Adrenal gland (tissue), 12 donors: ENCODE results near the gene NQO2. TPM values are rescaled to one million over a fixed set of nuclear protein-coding genes. Genes with fewer than 3 reads are reported as not detected.
"Not testable (repeated sequence)": the region's sequence is repeated elsewhere in the genome, so short reads cannot be mapped to it uniquely, and the experiment has no call there.

Experiments
- DNase-seq, 7 donors: peaks; one replicate each; pipeline ENCODE4 v3.0.0-alpha.2; 2019 to 2020
- H3K27ac ChIP-seq, 5 donors: fragments of 200-600 bp; sonication (generic) in 4 of 5; 1 replicate in 3 of 5; 2 replicates in 2 of 5; pipeline versions ENCODE4 v1.5.1 to v1.8.0; 2016 to 2020; ENCODE audit warnings: mild to moderate bottlenecking in 1 of 5
- H3K27me3 ChIP-seq: fragments of 200-600 bp; 2 replicates; pipeline ENCODE4 v1.8.0; 2021
- H3K36me3 ChIP-seq, 2 donors: fragments of 200-600 bp; replicated peaks in 1 of 2; 1 replicate in 1 of 2; 2 replicates in 1 of 2; pipeline versions ENCODE4 v1.5.1 to v1.8.0; 2018 to 2022
- H3K4me1 ChIP-seq, 2 donors: fragments of 200-600 bp; replicated peaks in 1 of 2; 1 replicate in 1 of 2; 2 replicates in 1 of 2; pipeline versions ENCODE4 v1.5.1 to v1.8.0; 2018 to 2021
- H3K4me3 ChIP-seq, 4 donors: fragments of 200-600 bp; sonication (generic) in 3 of 4; one replicate each; pipeline ENCODE4 v1.5.1; 2016 to 2018
- H3K9me3 ChIP-seq, 3 donors: fragments of 200-600 bp; sonication (generic) in 1 of 3; replicated peaks in 1 of 3; 1 replicate in 2 of 3; 2 replicates in 1 of 3; pipeline versions ENCODE4 v1.5.1 to v1.8.0; 2016 to 2021
- POLR2A ChIP-seq, 2 donors: fragments of 450-650 bp; IDR thresholded peaks; one replicate each; pipeline ENCODE4 v1.6.1; 2017; ENCODE audit warnings: antibody characterized with exemption in 2 of 2, mild to moderate bottlenecking in 2 of 2, moderate library complexity in 1 of 2
- WGBS, 4 donors: extraction: QIAGEN DNeasy Blood & Tissue Kit in 2 of 4; methylation state at CpG; one replicate each; pipeline versions ENCODE4 v1.1.5 to v1.1.7; 2013 to 2017; 5-methylcytosine and 5-hydroxymethylcytosine counted together
- intact Hi-C, 2 donors: fragments of 100-400 bp; cut with DNase I; formaldehyde crosslinking; loops; one replicate each; pipeline versions ENCODE4 v1.14.1 to v1.15.0; 2022 to 2023
- polyA plus RNA-seq, 3 donors: library from polyadenylated mRNA; stranded (reverse); fragments of 200-250 nt in 2 of 3; fragments of 350-450 nt in 1 of 3; fragmentation: Illumina TruSeq in 1 of 3; extraction: RNeasy Lipid Tissue Mini Kit (QIAGEN cat#74804) in 1 of 3; gene quantifications; one replicate each; pipeline ENCODE4 v1.2.3, GENCODE V29; 2013 to 2014
- total RNA-seq, 9 donors: library from RNA; depleted of rRNA in 4 of 9; stranded (reverse); fragments of >200 nt in 4 of 9; fragments of 120-200 nt in 1 of 9; fragmentation: NEBNext Ultra II Directional in 1 of 9; extraction: Animal tissue kit (Norgen Biotek cat#: 25700) in 1 of 9; gene quantifications; one replicate each; pipeline versions ENCODE4 v1.1.0 to v1.2.4, GENCODE V29; 2013 to 2023
- TF ChIP-seq, protein P1 (sequence below), 6 experiments: fragments of 450-650 bp in 4 of 6; fragments of 200-600 bp in 2 of 6; sonication (generic) in 1 of 6; IDR thresholded peaks; 1 replicate in 5 of 6; 2 replicates in 1 of 6; pipeline versions ENCODE4 v1.5.1 to v1.8.0; 2016 to 2021; ENCODE audit warnings: antibody characterized with exemption in 6 of 6, mild to moderate bottlenecking in 2 of 6, moderate library complexity in 1 of 6
- donor health status: healthy with polysubstance abuse.
- donor health status: Bipolar disorder and iron deficiency.
- donor health status: DM: yes; HTN: yes; CAD: no.
- donor health status: DM: no; HTN: no; CAD: no.
- donor health status: DM: no; HTN: no; CAD: no.
- donor health status: DM: yes; HTN: yes; CAD: no.

NQO2 gene
- total and polyA plus RNA-seq, 12 donors = 100 to 200 (median 157) TPM

DNA sequence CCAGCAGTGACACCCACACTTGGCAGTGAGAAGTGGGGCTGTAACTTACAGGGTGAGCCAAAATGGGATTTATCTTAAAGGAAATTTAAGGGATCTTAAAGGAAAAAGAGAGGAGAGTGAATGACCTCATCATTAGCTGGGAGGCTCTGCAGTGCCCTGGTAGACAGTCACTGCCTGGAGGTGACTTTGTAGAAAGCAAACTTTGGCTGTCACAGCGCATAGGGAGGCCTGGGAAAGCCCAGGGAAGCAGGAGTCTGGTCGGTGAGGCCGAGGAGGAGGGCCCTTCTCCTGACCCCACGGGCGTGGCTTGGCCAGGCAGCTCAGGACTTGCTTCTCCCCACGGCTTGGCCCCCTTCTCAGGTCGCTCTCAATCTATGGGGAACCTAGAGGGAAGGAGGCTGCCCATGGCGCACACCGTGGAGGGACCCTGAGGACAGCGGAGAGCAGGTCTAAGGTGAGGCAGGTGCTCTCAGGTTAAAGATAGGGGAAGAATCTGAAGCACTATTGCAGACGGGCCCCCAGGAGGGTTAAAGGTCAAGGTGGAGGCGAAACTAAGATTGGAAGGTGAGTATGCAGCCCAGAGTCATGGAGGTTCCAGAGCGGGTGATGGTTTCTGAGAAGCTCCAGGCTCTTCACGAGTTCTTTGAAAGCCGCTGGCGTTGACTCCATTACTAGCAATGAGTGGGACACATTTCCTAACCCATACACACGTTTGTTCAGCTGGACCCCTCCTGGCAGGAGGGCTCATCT is 53.0 kb downstream of the NQO2 start:
- no peaks in the 10 kb centered on the region for H3K27me3 ChIP-seq
- H3K9me3 ChIP-seq = no peaks in the 10 kb centered on the region
- DNase-seq = no peak
- 80 to 87% (median 84%) methylated on average over 11 to 17 of the region's 17 CpGs for WGBS, 4 donors
- intact Hi-C loops = loop anchor here in 1 of 2 donors (5.0 kb wide), 1 partner anchor 45 kb away; no protein-coding TSS in a partner anchor
- no peak overlapping the region for H3K27ac ChIP-seq
- no peak overlapping the region for H3K4me3 ChIP-seq
- peaks cover 0 to 4% of the 10 kb centered on the region in 2 donors for H3K4me1 ChIP-seq
- TF ChIP-seq, protein P1, sequence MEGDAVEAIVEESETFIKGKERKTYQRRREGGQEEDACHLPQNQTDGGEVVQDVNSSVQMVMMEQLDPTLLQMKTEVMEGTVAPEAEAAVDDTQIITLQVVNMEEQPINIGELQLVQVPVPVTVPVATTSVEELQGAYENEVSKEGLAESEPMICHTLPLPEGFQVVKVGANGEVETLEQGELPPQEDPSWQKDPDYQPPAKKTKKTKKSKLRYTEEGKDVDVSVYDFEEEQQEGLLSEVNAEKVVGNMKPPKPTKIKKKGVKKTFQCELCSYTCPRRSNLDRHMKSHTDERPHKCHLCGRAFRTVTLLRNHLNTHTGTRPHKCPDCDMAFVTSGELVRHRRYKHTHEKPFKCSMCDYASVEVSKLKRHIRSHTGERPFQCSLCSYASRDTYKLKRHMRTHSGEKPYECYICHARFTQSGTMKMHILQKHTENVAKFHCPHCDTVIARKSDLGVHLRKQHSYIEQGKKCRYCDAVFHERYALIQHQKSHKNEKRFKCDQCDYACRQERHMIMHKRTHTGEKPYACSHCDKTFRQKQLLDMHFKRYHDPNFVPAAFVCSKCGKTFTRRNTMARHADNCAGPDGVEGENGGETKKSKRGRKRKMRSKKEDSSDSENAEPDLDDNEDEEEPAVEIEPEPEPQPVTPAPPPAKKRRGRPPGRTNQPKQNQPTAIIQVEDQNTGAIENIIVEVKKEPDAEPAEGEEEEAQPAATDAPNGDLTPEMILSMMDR (IDR thresholded peaks at IDR 0.05) = no peak
- TF ChIP-seq POLR2A (IDR thresholded peaks at IDR 0.05) = no peak
- H3K36me3 ChIP-seq = no peaks in the 10 kb centered on the region

DNA sequence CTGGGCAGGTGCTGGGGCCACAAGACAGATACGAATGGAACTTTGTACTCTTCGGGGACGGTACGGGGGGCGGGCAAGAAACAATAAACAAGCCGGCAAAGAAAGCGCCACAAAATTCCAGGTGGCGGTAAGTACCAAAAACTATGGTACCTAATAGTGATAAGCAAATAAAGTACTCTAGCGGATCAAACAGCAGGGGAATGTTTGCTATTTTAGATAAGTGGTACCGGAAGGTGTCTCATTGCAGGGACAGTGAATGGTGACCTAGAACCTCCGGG is 53.5 kb downstream of the NQO2 start:
- Histone ChIP-seq H3K9me3 (no peaks in the 10 kb centered on the region), H3K4me3 (peak overlapping the region in 2 of 4 donors; percentile 37 to 54), H3K4me1 (peaks cover 0 to 4% of the 10 kb centered on the region in 2 donors), H3K36me3 (no peaks in the 10 kb centered on the region), H3K27me3 (no peaks in the 10 kb centered on the region), H3K27ac (peak overlapping the region in 2 of 5 donors; percentile 42 to 77)
- TF ChIP-seq, protein P1 (IDR thresholded peaks at IDR 0.05) = no peak
- no peak for TF ChIP-seq POLR2A (IDR thresholded peaks at IDR 0.05)
- intact Hi-C loops = loop anchor here in 1 of 2 donors (5.0 kb wide), 1 partner anchor 46 kb away; no protein-coding TSS in a partner anchor
- 64 to 75% (median 70%) methylated on average over 10 to 11 of the region's 11 CpGs for WGBS, 4 donors
- no peak for DNase-seq

DNA sequence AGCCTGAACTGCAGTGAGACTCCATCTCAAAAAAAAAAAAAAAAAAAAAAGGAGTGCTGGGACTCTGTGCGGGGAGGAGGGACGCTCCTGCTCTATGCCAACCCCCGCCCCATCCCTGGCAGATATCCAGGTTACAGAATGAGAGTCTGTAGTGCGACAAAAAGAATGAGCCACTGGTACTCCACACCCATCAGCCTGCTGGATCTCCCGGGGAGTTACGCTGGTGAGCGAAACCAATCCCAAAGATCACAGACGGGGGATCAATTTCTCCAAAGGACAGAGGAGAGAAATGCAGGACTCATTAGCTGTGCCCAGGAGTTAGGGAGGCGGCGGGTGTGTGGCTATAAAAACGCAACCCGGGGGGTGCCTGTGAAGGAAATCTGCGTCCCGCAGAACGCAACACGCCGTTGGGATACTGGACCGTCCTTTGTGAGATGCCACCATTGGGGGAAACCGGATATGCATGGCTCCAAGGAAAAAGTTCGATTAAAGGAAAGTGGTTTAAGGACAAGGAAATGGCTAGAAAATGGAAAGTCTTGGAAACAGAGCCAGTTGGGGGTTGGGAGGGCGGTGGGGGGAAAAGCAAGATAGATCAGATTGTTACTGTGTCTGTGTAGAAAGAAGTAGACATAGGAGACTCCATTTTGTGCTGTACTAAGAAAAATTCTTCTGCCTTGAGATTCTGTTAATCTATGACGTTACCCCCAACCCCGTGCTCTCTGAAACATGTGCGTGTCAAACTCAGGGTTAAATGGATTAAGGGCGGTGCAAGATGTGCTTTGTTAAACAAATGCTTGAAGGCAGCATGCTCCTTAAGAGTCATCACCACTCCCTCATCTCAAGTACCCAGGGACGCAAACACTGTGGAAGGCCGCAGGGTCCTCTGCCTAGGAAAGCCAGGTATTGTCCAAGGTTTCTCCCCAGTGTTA is 54.8 kb downstream of the NQO2 start:
- Histone ChIP-seq H3K4me3 (peak overlapping the region in 1 of 4 donors; percentile 54), H3K27ac (peak overlapping the region in 2 of 5 donors; percentile 48 to 55)
- H3K4me1 ChIP-seq, H3K36me3 ChIP-seq, H3K9me3 ChIP-seq, H3K27me3 ChIP-seq: not testable (repeated sequence)
- DNase-seq = peak in 6 of 7 donors; percentile 63 to 82 (median 68)
- intact Hi-C loops = loop anchor here (5.0 kb wide), 2 partner anchors 47 to 57 kb away; partner anchors contain the start of gene NQO2 (in 2 of the 2)
- WGBS, 4 donors = 41 to 64% (median 47%) methylated on average over 27 of the region's 27 CpGs

DNA sequence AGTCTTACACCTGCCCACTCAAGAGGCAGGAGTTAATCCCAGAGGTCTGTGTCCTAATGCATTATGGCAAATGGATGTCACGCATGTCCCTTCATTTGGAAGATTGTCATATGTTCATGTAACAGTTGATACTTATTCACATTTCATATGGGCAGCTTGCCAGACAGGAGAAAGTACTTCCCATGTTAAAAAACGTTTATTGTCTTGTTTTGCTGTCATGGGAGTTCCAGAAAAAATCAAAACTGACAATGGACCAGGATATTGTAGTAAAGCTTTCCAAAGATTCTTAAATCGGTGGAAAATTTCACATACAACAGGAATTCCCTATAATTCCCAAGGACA is 55.4 kb downstream of the NQO2 start:
- DNase-seq, H3K4me3 ChIP-seq, H3K36me3 ChIP-seq, H3K27me3 ChIP-seq, H3K4me1 ChIP-seq, H3K9me3 ChIP-seq: not testable (repeated sequence)
- intact Hi-C loops = loop anchor here (5.0 kb wide), 1 partner anchor 58 kb away; the partner anchor contains the start of gene NQO2 (in 2 of the 2)
- peak overlapping the region in 2 of 5 donors; percentile 48 to 55 for H3K27ac ChIP-seq
- 51 to 65% (median 55%) methylated on average over 3 of the region's 3 CpGs for WGBS, 4 donors
